ENCODE measurements around the gene SYNE2.

- TF ChIP-seq SP1 (IDR thresholded peaks at IDR 0.05; ENCODE audit: low read depth, low read length) (no peak), CBX5 (IDR thresholded peaks at IDR 0.05; ENCODE audit: low read depth) (no peak), POLR2AphosphoS5 (IDR thresholded peaks at IDR 0.05; ENCODE audit: low read length) (no peak), RCOR1 (conservative IDR thresholded peaks at IDR 0.05; ENCODE audit: low read depth, low read length) (no peak), MXI1 (IDR thresholded peaks at IDR 0.05; ENCODE audit: low read depth, low read length) (no peak), CTCF (IDR thresholded peaks at IDR 0.05 in 2 of 3, conservative IDR thresholded peaks at IDR 0.05 in 1 of 3; ENCODE audit: control insufficient read depth in 2 of 3, extremely low read depth in 1 of 3, insufficient read depth in 1 of 3, low read depth in 3 of 3, low read length in 3 of 3) (no peak), ZBTB4 (CRISPR knock-in tag; IDR thresholded peaks at IDR 0.05) (no peak), USF2 (IDR thresholded peaks at IDR 0.05; ENCODE audit: borderline replicate concordance, low read depth, low read length) (no peak), POLR2A (IDR thresholded peaks at IDR 0.05; ENCODE audit: low read depth, low read length) (no peak), JUND (IDR thresholded peaks at IDR 0.05; ENCODE audit: low read depth, low read length) (no peak), FOXM1 (IDR thresholded peaks at IDR 0.05; ENCODE audit: low read depth, low read length) (no peak), HSF1 (IDR thresholded peaks at IDR 0.05; ENCODE audit: low read depth, low read length) (no peak), ETV6 (conservative IDR thresholded peaks at IDR 0.05 in 1 of 2, IDR thresholded peaks at IDR 0.05 in 1 of 2; ENCODE audit: borderline replicate concordance in 1 of 2, low read depth in 1 of 2) (no peak)
Observed at GRCh38 chr14:63962906-63963305, 110.1 kb downstream of the SYNE2 start.
